CD8-positive, alpha-beta memory T cell (primary cell): ENCODE data around the gene RAD51B. TPM values are rescaled to one million over a fixed set of nuclear protein-coding genes. Genes with fewer than 3 reads are reported as not detected.

Experiments used
- CTCF ChIA-PET: fragments of 350-600 bp; sonication (Branson Sonifier 250); formaldehyde crosslinking; loops from one replicate; lab custom pipeline; 2021; ENCODE audit warnings: antibody characterized with exemption; lab: Charles Lee
- POLR2A ChIA-PET: fragments of 350-600 bp; sonication (Branson Sonifier 250); formaldehyde crosslinking; loops from one replicate; lab custom pipeline; 2021; ENCODE audit warnings: antibody characterized with exemption; lab: Charles Lee
- DNase-seq, 5 donors: peaks; one replicate each; pipeline versions ENCODE4 v3.0.0 to v3.0.0-alpha.2; 2020 to 2022; ENCODE audit warnings: mixed read lengths in 1 of 5
- H3K27ac ChIP-seq: one replicate; pipeline ENCODE4 v1.7.0; 2013; ENCODE audit warnings: low read depth, mild to moderate bottlenecking, low read length, moderate library complexity
- H3K27me3 ChIP-seq: 2 replicates; pipeline ENCODE4 v1.7.0; 2013; ENCODE audit warnings: low read length, mild to moderate bottlenecking; ENCODE audit not compliant: insufficient read depth, poor library complexity, severe bottlenecking
- H3K36me3 ChIP-seq: 2 replicates; pipeline ENCODE4 v1.7.0; 2013; ENCODE audit warnings: mild to moderate bottlenecking, low read length, moderate library complexity; ENCODE audit not compliant: insufficient read depth
- H3K4me1 ChIP-seq: 2 replicates; pipeline ENCODE4 v1.7.0; 2013; ENCODE audit warnings: mild to moderate bottlenecking, low read length, moderate library complexity; ENCODE audit not compliant: insufficient read depth
- H3K4me3 ChIP-seq: 2 replicates; pipeline ENCODE4 v1.7.0; 2013; ENCODE audit warnings: mild to moderate bottlenecking, low read length
- H3K9me3 ChIP-seq: 2 replicates; pipeline ENCODE4 v1.7.0; 2013; ENCODE audit warnings: mild to moderate bottlenecking, low read length
- H3K27ac Mint-ChIP-seq, 8 donors: one replicate each; pipeline ENCODE4 v1.8.0; 2020 to 2021; ENCODE audit warnings: mixed read lengths in 8 of 8, mild to moderate bottlenecking in 6 of 8, inconsistent platforms in 3 of 8, moderate library complexity in 3 of 8
- H3K27me3 Mint-ChIP-seq, 2 donors: one replicate each; pipeline ENCODE4 v1.8.0; 2020 to 2021; ENCODE audit warnings: mixed read lengths in 2 of 2, mild to moderate bottlenecking in 1 of 2, moderate library complexity in 1 of 2
- H3K36me3 Mint-ChIP-seq, 3 donors: one replicate each; pipeline ENCODE4 v1.8.0; 2020 to 2021; ENCODE audit warnings: mixed read lengths in 3 of 3, inconsistent platforms in 1 of 3, mild to moderate bottlenecking in 1 of 3
- H3K4me1 Mint-ChIP-seq, 3 donors: one replicate each; pipeline ENCODE4 v1.8.0; 2020 to 2021; ENCODE audit warnings: mixed read lengths in 3 of 3, inconsistent platforms in 1 of 3, mild to moderate bottlenecking in 1 of 3
- H3K4me3 Mint-ChIP-seq, 7 donors: one replicate each; pipeline ENCODE4 v1.8.0; 2020 to 2021; ENCODE audit warnings: mixed read lengths in 7 of 7, mild to moderate bottlenecking in 6 of 7, moderate library complexity in 4 of 7, inconsistent platforms in 2 of 7
- H3K9me3 Mint-ChIP-seq, 5 donors: one replicate each; pipeline ENCODE4 v1.8.0; 2020 to 2022; ENCODE audit warnings: mixed read lengths in 5 of 5, mild to moderate bottlenecking in 3 of 5, moderate library complexity in 2 of 5, inconsistent platforms in 1 of 5
- polyA plus RNA-seq: library from polyadenylated mRNA; unstranded; fragments of 300-500 nt; fragmentation: Illumina TruSeq; gene quantifications from one replicate; pipeline ENCODE4 v1.2.3, GENCODE V29; 2021
- total RNA-seq, 2 experiments: library from RNA; stranded (reverse); gene quantifications; one replicate each; pipeline ENCODE4 v1.2.3, GENCODE V29; 2021

RAD51B gene
- total and polyA plus RNA-seq, 3 experiments from 2014 or later = 15.7 to 22.9 (median 17.4) TPM

DNA sequence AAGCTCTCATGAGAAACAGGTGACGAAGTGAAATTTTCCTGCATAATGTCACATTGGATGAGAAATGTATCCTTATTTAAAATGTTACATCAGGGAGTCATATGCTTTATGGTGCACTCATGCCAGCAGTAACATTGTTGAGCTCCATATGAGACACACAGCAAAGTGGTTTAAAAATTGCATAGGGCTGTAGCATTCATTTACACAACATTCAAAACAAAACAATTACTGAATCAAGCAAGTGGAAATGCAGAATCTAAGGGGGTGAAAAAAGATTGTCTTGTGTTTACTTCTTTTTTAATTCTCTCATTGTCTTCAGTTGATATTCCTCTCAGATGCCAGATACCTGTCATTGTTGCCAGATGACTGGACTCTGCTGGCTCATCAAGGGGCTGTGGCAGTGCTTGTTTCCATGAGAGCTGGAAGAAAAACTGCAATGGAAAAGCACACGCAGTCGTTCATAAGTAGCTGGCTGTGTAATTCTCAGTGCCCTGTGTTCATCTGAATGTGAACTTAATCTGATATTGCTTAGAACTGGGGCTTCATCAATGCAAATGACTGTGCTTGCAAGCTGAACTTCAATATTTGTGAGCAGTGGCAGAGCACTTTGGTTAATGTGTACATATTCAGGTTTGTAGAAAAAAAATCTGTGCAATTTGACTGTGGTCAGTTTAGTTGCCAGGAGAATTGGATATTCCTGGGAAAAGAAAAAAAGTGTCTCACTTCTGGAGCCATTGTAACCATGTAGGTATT lies 305.6 kb downstream of the RAD51B start:
- Mint-ChIP-seq H3K27ac (no peak overlapping the region), H3K9me3 (peaks cover 0 to 11% (median 2%) of the 10 kb centered on the region in 5 donors), H3K4me3 (no peak overlapping the region), H3K36me3 (peaks cover 0 to 13% (median 0%) of the 10 kb centered on the region in 3 donors), H3K27me3 (no peaks in the 10 kb centered on the region), H3K4me1 (no peaks in the 10 kb centered on the region)
- H3K27me3 ChIP-seq = no peaks in the 10 kb centered on the region
- CTCF ChIA-PET = no interaction called here
- POLR2A ChIA-PET = no interaction called here
- no peaks in the 10 kb centered on the region for H3K36me3 ChIP-seq
- no peak for DNase-seq
- H3K9me3 ChIP-seq = no peaks in the 10 kb centered on the region
- no peak overlapping the region for H3K4me3 ChIP-seq
- H3K27ac ChIP-seq = no peak overlapping the region
- H3K4me1 ChIP-seq = no peaks in the 10 kb centered on the region

DNA sequence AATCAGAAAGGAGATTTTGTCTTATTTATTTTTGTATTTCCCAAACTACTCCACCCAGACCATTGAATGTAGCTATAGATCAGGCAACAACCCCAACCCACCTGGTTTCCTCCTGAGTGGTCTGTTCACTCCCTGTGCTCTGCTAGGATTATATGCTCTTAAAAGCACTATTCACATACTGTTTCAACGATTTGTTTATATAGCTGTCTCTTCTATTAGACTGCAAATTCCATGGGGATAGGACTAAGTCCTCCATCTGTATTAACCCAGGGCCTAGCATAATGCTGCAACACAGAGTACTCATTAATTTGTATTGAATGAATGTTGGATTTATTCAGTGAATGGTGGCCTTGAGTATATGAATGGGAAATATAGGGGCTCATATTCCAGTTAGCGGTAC lies 307.6 kb downstream of the RAD51B start:
- no peak overlapping the region for H3K27ac ChIP-seq
- no peaks in the 10 kb centered on the region for H3K9me3 ChIP-seq
- H3K4me3 ChIP-seq = no peak overlapping the region
- no peaks in the 10 kb centered on the region for H3K27me3 ChIP-seq
- Mint-ChIP-seq H3K27ac (no peak overlapping the region), H3K9me3 (no peaks in the 10 kb centered on the region), H3K27me3 (no peaks in the 10 kb centered on the region), H3K4me3 (no peak overlapping the region), H3K4me1 (no peaks in the 10 kb centered on the region), H3K36me3 (no peaks in the 10 kb centered on the region)
- no peaks in the 10 kb centered on the region for H3K4me1 ChIP-seq
- no peaks in the 10 kb centered on the region for H3K36me3 ChIP-seq
- no peak for DNase-seq
- POLR2A ChIA-PET = no interaction called here
- CTCF ChIA-PET = no interaction called here

GRCh38 chr14:68131907-68132306 lies 312.3 kb downstream of the RAD51B start:
- Mint-ChIP-seq H3K27ac (no peak overlapping the region), H3K4me1 (peaks cover 6 to 14% (median 13%) of the 10 kb centered on the region in 3 donors), H3K27me3 (no peaks in the 10 kb centered on the region), H3K9me3 (no peaks in the 10 kb centered on the region), H3K4me3 (no peak overlapping the region), H3K36me3 (no peaks in the 10 kb centered on the region)
- DNase-seq = no peak
- Histone ChIP-seq H3K4me3 (no peak overlapping the region), H3K27ac (no peak overlapping the region), H3K27me3 (no peaks in the 10 kb centered on the region), H3K4me1 (no peaks in the 10 kb centered on the region), H3K9me3 (no peaks in the 10 kb centered on the region), H3K36me3 (no peaks in the 10 kb centered on the region)
- POLR2A ChIA-PET = no interaction called here
- CTCF ChIA-PET = no interaction called here

- Histone ChIP-seq H3K4me1 (no peaks in the 10 kb centered on the region), H3K4me3 (no peak overlapping the region), H3K36me3 (no peaks in the 10 kb centered on the region), H3K27ac (no peak overlapping the region), H3K27me3 (no peaks in the 10 kb centered on the region), H3K9me3 (no peaks in the 10 kb centered on the region)
- no peak overlapping the region for H3K4me3 Mint-ChIP-seq
- H3K27ac Mint-ChIP-seq = no peak overlapping the region
- ChIA-PET CTCF (no interaction called here), POLR2A (no interaction called here)
- H3K36me3 Mint-ChIP-seq = no peaks in the 10 kb centered on the region
- H3K27me3 Mint-ChIP-seq = no peaks in the 10 kb centered on the region
- no peaks in the 10 kb centered on the region for H3K9me3 Mint-ChIP-seq
- peaks cover 6 to 14% (median 13%) of the 10 kb centered on the region in 3 donors for H3K4me1 Mint-ChIP-seq
- DNase-seq = no peak
Observed at GRCh38 chr14:68132563-68133121, 313.1 kb downstream of the RAD51B start.

GRCh38 chr14:68133856-68134255 lies 314.3 kb downstream of the RAD51B start:
- Mint-ChIP-seq H3K4me3 (no peak overlapping the region), H3K4me1 (peaks cover 6 to 14% (median 13%) of the 10 kb centered on the region in 3 donors), H3K9me3 (no peaks in the 10 kb centered on the region), H3K27me3 (no peaks in the 10 kb centered on the region), H3K27ac (no peak overlapping the region), H3K36me3 (no peaks in the 10 kb centered on the region)
- Histone ChIP-seq H3K4me3 (no peak overlapping the region), H3K27me3 (no peaks in the 10 kb centered on the region), H3K4me1 (no peaks in the 10 kb centered on the region), H3K27ac (no peak overlapping the region), H3K36me3 (no peaks in the 10 kb centered on the region), H3K9me3 (no peaks in the 10 kb centered on the region)
- ChIA-PET POLR2A (no interaction called here), CTCF (no interaction called here)
- no peak for DNase-seq

GRCh38 chr14:68135028-68135427 lies 315.4 kb downstream of the RAD51B start:
- Mint-ChIP-seq H3K4me3 (peak overlapping the region in 5 of 7 donors; percentile 20 to 49 (median 26)), H3K36me3 (no peaks in the 10 kb centered on the region), H3K4me1 (peaks cover 6 to 14% (median 13%) of the 10 kb centered on the region in 3 donors), H3K9me3 (no peaks in the 10 kb centered on the region), H3K27ac (peak overlapping the region in 3 of 8 donors; percentile 8 to 32 (median 23)), H3K27me3 (no peaks in the 10 kb centered on the region)
- H3K27ac ChIP-seq = no peak overlapping the region
- no peaks in the 10 kb centered on the region for H3K9me3 ChIP-seq
- H3K4me3 ChIP-seq = no peak overlapping the region
- H3K36me3 ChIP-seq = no peaks in the 10 kb centered on the region
- no peak for DNase-seq
- no peaks in the 10 kb centered on the region for H3K4me1 ChIP-seq
- ChIA-PET POLR2A (no interaction called here), CTCF (no interaction called here)
- H3K27me3 ChIP-seq = no peaks in the 10 kb centered on the region

- CTCF ChIA-PET = no interaction called here
- H3K9me3 ChIP-seq = no peaks in the 10 kb centered on the region
- H3K4me1 ChIP-seq = no peaks in the 10 kb centered on the region
- POLR2A ChIA-PET = interaction anchor here (0.6 kb wide), 1 partner anchor 652 kb away, joined by 3 read pairs; no protein-coding TSS in a partner anchor
- H3K27ac ChIP-seq = no peak overlapping the region
- Mint-ChIP-seq H3K9me3 (no peaks in the 10 kb centered on the region), H3K36me3 (peaks cover 0 to 2% (median 0%) of the 10 kb centered on the region in 3 donors), H3K4me1 (peaks cover 6 to 14% (median 13%) of the 10 kb centered on the region in 3 donors), H3K27ac (no peak overlapping the region), H3K4me3 (no peak overlapping the region), H3K27me3 (no peaks in the 10 kb centered on the region)
- no peaks in the 10 kb centered on the region for H3K27me3 ChIP-seq
- H3K36me3 ChIP-seq = no peaks in the 10 kb centered on the region
- no peak overlapping the region for H3K4me3 ChIP-seq
- DNase-seq = no peak
Observed at GRCh38 chr14:68135566-68135965, 316.0 kb downstream of the RAD51B start.

DNA sequence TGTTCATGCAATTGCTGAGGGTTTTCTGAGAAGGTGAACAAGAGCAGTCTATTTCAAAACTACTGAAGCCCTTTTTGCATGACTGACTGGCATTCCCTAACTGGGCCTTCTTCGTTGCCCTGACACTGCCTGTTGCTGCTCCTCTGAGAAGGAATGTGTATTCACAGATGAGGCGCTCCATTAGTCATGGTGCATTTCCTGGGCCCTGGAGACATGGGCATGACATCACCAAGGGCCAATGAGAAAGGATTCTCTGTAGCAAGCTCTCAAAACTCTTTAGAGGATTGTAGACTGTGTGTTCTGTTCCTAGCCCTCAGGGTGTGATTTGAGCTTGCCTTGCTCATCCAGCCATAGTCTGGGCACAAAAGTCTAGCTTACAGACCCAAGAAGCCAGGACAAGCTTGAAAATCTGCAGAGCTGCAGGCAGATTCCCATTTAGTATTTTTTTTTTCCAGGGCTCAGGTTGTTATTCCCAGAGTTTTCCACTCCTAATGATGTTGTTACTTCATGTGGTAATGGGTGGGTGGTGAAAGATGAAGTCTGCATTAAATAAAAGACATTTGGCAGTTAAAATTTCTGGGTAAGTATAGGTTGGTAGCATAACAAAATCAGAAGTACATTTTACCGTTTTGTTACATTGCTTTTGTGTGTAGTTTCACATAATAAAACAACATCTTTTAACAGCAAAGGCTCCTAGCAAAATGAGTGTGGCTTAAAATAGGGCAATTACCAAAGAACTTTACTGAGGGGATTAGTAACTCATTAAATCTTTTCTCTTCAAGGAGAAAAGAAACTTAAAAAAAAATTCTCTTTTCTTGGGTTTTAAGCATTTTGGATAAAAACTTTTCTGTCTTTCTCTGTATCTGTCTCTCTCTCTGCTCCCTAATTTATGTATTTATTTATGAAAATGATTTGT lies 318.4 kb downstream of the RAD51B start:
- H3K4me1 ChIP-seq = no peaks in the 10 kb centered on the region
- no peaks in the 10 kb centered on the region for H3K27me3 Mint-ChIP-seq
- no peaks in the 10 kb centered on the region for H3K36me3 ChIP-seq
- H3K9me3 ChIP-seq = no peaks in the 10 kb centered on the region
- peaks cover 0 to 2% (median 0%) of the 10 kb centered on the region in 3 donors for H3K36me3 Mint-ChIP-seq
- no peak overlapping the region for H3K4me3 ChIP-seq
- H3K4me1 Mint-ChIP-seq = peaks cover 6 to 14% (median 13%) of the 10 kb centered on the region in 3 donors
- DNase-seq = no peak
- H3K27ac ChIP-seq = no peak overlapping the region
- H3K27me3 ChIP-seq = no peaks in the 10 kb centered on the region
- peak overlapping the region in 2 of 8 donors; percentile 17 to 67 for H3K27ac Mint-ChIP-seq
- H3K4me3 Mint-ChIP-seq = no peak overlapping the region
- ChIA-PET POLR2A (no interaction called here), CTCF (no interaction called here)
- H3K9me3 Mint-ChIP-seq = no peaks in the 10 kb centered on the region
